HG02884 (cell line): Measurements from ENCODE around the gene EML3.
"Not testable (repeated sequence)": the region's sequence is repeated elsewhere in the genome, so short reads cannot be mapped to it uniquely, and the experiment has no call there.

Experiments
- ATAC-seq: cut with Tn5 transposase; IDR thresholded peaks from one replicate; pipeline ENCODE4 v1.9.1; 2021; ENCODE audit warnings: mild to moderate bottlenecking, moderate library complexity; ENCODE audit not compliant: unreplicated experiment

EML3 gene

GRCh38 chr11:62573592-62574362, 38.8 kb downstream of the EML3 start, which contains the start of gene EEF1G:
Gene EEF1G, minus strand, starts transcription at chr11:62573891. Its CDS starts 49 bp downstream, at chr11:62573842.
- ATAC-seq = peak; percentile 85

DNA sequence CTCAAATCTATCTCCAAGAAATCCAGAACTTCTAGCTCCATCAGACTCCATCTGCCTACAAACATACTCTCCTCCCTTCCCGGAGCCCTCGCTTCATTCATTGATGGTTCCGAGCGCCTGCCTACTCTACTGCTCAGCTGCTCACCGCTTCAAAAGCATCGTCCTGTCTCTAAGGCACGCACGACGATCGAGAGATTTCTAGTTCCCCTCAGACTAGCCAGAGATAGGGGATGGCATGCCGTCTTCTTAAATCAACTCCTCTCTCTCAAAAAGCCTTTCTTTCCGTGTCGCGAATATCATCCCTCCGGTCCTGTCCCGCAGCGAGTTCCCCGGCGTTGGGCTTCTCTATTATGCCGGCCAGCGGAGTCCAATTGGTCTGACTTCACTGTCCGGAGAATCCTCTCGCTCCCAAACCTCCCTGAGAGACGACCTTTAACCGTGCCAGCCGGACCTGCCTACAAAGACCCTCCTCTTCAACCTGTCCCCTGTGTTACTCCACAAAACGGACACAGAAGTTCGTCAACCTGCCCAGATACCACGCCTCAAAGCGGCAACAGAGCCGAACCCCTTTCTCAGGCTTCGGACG, 39.5 kb downstream of the EML3 start:
- ATAC-seq = no peak

- no peak for ATAC-seq
These were observed 40.1 kb downstream of the EML3 start for GRCh38 chr11:62572431-62572830.

DNA sequence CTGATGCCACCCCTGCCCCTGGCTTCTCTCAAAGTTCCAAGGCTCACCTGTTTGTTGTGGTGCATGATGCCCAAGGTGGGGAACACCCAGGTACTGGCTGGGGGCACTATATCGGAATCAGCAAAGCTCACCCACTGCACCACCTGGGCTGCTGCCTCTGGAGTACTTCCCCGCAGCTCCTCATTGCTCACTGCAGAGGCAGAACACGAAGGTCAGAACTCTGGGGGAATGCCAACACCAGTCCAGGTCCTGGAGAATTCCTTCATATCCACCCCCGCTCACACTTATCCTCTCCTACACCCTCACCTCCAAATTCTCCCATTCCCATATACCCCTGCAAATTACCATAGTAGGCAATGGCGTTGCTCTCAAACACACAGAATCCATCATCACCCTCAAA, 41.1 kb downstream of the EML3 start:
- ATAC-seq = not testable (repeated sequence)

DNA sequence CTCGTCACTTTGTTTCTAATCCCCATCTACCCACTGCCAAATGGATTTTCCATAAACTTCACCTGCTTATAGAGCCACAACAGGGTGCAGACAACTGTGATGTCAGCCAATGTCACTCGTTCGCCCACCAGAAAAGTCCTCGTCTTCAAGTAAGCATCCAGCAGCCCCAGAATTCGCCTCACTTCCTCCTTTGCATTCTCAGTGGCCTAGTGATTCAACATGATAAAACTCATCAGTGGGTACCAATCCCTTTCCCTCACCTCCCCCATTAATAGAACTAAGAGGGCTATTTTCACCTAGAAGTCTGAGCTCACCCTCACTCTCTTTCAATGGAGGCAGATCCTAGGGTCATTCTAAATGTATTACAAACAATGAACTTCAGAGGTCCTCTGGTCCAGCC, 41.7 kb downstream of the EML3 start:
- ATAC-seq = not testable (repeated sequence)

DNA sequence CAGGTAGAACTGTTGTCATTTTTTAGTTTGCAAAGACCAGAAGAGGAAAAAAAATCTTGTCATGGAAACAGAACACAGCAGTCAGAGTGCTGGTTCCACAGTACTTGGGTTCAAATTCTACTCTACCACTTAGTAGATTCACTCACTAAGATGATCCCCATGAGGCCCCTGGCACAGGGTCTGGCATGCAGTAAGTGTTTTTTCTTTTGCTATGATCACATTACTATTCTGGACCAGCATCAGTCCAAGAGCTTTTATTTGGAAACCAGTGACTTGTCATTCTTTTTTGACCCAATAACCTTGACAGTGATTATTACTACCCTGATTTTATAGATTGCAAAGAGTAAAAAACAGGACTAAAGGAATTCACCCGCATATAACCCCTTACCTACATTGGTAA, 43.0 kb downstream of the EML3 start:
- no peak for ATAC-seq

GRCh38 chr11:62567018-62567633, 45.4 kb downstream of the EML3 start:
- no peak for ATAC-seq

- ATAC-seq = no peak
These were observed 46.3 kb downstream of the EML3 start for GRCh38 chr11:62566247-62566646.

DNA sequence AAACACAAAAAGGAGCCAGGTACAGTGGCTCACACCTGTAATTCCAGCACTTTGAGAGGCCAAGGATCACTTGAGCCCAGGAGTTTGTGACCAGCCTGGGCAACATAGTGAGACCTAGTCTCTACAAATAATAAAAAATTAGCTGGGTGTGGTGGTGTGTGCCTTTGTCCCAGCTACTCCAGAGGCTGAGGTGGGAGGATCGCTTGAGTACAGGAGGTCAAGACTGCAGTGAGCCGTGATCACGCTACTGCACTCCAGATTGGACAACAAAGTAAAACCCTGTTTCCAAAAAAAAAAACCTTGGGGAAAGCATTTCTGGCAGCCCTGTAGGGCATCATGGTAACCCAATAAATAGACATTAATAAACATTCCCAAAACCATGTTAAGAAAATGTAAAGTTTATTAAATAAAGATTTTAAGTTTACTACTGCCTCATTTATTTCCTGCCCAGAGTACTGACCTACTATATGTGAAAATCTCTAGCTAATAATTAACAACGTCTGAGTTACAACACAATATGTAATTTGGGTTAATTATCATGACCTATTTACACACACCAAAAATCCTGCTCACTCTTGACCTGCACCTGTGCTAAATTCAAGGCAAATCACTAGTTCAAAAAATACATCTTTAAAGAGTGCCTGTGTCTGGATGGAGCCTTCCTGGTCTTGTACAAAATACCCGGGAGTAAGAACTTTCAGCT, 47.3 kb downstream of the EML3 start:
- ATAC-seq = no peak

- ATAC-seq = not testable (repeated sequence)
These were observed 50.8 kb downstream of the EML3 start for GRCh38 chr11:62561677-62562230.

GRCh38 chr11:62560566-62561103, 51.9 kb downstream of the EML3 start:
- ATAC-seq = no peak

- ATAC-seq = not testable (repeated sequence)
These were observed 52.9 kb downstream of the EML3 start for GRCh38 chr11:62559626-62560025.

DNA sequence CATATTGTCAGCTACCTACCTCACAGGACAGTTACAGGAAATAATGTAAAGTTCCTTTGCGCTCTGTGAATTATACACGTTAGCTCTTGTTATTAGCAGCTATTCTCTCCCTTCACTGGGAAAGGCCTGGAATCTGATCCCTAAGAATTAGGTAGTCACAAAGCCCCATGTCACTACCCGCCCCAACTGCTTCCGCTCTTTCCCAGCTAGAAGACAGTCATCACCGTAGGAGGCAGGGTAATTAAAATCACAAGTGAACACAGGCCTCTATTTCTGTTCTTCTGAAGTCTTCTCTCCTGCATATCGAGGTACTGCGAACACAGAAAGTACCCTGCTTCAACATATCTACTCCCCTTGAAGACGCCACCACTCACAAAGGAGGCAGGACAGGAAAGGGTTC, 53.4 kb downstream of the EML3 start:
- no peak for ATAC-seq

DNA sequence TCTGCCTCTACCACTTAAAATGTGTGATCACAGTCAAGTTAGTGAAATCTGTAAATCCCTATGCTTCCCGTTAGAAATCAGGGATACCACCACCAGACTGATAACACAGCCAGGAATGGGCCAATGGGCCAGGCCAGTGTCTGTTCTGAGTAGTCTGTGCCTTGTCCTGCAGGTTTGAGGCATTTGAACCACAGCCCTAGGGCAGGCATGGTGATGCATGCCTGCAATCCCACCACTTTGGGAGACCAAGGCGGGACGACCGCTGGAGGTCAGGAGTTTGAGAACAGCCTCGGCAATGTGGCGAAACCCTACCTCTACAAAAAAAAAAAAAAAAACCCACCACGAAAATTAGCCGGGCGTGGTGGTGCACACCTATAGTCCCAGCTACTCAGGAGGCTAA, 53.9 kb downstream of the EML3 start:
- no peak for ATAC-seq

DNA sequence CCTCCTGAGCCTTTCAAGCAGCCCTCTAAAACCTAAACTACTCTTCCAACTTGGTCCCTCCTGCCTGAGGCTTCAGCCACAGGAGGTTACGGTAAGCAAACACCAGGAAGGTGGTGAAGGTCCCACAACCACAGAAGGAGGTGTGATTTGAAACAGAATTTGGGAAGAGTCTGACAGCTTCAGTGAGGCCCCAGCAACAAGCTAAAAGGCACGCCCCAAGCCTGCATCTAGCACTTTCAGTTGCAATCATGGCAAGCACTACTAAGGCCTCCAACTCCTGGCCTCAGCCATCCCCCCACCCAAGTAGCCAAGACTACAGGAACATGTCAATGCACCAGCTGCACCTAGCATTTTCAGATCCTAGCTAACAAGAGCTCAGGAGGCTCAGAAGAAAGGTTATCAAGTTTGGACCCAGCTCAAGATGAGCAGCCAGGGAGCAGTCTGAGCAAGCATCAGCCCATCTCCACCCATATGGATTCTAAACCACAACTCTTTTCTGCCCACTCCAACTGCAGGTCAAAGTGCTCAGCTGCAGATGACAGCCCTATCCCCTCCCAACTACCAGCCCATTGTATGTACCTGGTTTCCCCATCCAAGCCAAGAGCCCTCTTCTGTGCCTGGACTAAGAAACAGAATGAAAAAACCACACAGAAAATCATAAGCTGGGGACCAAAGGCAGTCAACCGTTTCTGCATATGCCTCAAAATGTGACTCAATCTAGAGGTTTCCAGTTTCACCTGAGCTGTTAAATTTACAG, 55.5 kb downstream of the EML3 start:
- ATAC-seq = peak; percentile 17

DNA sequence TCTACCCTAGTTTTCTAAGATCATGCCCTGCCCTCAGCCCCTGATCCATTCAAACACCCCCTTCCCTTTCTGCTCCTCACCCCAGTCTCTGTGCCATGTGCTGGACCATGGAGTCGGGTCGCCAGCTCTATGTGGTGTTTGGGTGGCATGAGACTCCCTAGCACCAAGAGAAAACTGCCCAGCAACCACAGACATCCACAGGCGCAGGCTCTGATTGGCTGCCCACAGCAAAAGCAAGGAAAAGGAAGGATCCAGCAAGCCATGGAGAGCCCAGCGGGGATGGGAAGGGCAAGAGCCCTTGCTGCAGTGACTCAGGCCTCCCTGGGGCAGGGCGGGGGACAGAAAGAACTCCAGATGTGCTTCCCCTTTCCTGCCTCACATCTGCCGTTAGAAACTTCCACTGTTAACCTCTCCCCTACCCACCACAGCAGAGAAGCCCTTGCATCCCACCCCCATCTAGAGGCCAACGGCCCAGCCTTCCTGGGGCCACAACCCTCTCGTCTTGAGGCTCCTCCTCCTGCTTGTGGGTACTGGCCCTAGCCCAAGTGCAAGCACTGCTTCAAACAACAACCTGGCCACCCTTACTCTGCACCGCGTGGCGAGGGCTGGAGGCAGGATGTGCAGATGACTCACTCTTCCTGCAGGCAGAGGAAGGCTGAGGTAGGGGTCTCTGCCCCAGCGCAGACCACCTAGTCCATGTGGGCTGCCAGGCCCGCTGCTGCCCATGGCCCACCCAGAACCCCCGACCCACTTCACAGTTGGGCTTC, 56.3 kb downstream of the EML3 start:
- ATAC-seq = peak; percentile 30

DNA sequence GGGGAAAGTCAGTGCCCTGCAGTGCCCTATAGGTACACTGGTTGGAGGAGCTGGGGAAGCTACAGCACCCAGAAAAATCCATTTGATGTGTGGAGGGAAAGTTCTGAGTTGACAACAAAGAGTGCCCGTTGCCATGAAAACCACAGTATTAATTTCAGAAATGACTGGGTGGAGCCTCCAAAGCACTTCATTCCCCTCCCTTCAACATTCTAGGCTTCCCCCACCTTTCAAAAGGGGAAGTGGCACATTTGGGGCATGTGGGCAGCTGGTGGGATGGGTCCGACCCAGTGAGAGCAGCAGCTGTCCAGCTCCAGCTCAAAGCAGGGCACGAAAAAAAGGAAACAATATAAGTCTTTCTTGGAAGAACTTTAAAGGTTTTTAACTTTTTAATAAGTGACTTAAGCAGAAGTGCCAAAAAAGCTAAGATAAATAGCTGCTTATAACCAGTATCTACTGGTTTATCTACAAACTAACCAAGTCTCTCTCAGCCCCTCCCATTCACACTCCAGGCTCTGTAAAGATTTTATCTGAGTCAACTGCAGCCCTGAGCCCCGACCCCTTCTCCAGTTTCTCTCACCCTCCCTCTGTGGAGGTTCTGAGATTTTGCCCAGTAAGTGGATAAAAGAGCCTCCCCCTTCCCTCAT, 57.0 kb downstream of the EML3 start:
- ATAC-seq = no peak

- no peak for ATAC-seq
These were observed 58.0 kb downstream of the EML3 start for GRCh38 chr11:62554387-62555167.
